Motor neuron (in vitro differentiated cells): ENCODE results near the gene ALS2CL. TPM values are rescaled to one million over a fixed set of nuclear protein-coding genes. Genes with fewer than 3 reads are reported as not detected.
A peak's percentile ranks its signal among the peaks of the same experiment; 100 is the strongest.

Experiments
- ATAC-seq, 8 experiments: fragments of 200-7000 bp; cut with Tn5 transposase; replicated peaks in 6 of 8; 2 replicates each; pipeline ENCODE4 v1.8.0; 2021; ENCODE audit warnings: mild to moderate bottlenecking in 8 of 8, moderate library complexity in 8 of 8
- H3K27ac ChIP-seq, 2 donors: fragments of 250-450 bp; sonication (Bioruptor Pico); 2 replicates each; pipeline ENCODE4 v1.9.0; 2021; ENCODE audit warnings: antibody characterized with exemption in 2 of 2, mild to moderate bottlenecking in 2 of 2, moderate library complexity in 1 of 2
- H3K4me1 ChIP-seq, 2 donors: fragments of 250-450 bp; sonication (Bioruptor Pico); replicated peaks in 1 of 2; 2 replicates each; pipeline ENCODE4 v1.6.1; 2021; ENCODE audit warnings: antibody characterized with exemption in 2 of 2, mild to moderate bottlenecking in 2 of 2, moderate library complexity in 1 of 2
- H3K4me3 ChIP-seq, 5 donors: fragments of 250-450 bp; sonication (Bioruptor Pico); 2 replicates each; pipeline ENCODE4 v1.9.0; 2021; ENCODE audit warnings: antibody characterized with exemption in 5 of 5, mild to moderate bottlenecking in 5 of 5, moderate library complexity in 4 of 5
- WGBS, 10 experiments: fragments of 450-650 bp; shearing (Covaris generic); methylation state at CpG; one replicate each; pipeline ENCODE4 v1.0.0; 2022; 5-methylcytosine and 5-hydroxymethylcytosine counted together
- in situ Hi-C, 9 experiments: fragments of 400-800 bp; cut with MboI; loops; one replicate each; pipeline ENCODE4 v1.15.0; 2021; ENCODE audit warnings: low sequenced_read_pairs in 9 of 9, low pct_unique_long_range_greater_than_20kb in 2 of 9; ENCODE audit not compliant: unreplicated experiment in 9 of 9
- total RNA-seq, 8 experiments: library from RNA; unstranded; fragments of 300-600 nt; gene quantifications; 2 replicates each; pipeline versions ENCODE4 v1.2.3 to v1.2.4, GENCODE V29; 2022

ALS2CL gene
- total RNA-seq, 8 experiments from 2014 or later = 0.49 to 3.3 (median 1.5) TPM

DNA sequence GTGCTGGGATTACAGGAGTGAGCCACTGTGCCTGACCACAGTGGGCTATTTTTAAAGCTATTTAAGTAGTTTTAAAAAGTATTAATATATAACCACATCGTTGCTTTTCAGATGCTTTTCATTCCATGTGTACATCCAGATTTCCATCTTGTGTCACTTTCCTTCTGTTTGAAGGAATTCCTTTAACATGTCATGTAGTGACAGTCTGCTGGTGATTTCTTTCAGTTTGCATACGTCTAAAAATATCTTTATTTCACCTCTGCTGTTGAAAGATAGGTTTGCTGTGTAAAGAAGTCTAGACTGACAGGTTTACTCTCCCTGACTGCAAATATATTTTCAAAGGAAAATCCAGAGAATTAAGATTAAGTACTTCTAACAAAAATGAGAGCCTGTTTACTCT lies 68.9 kb downstream of the ALS2CL start:
- no peak for ATAC-seq
- in situ Hi-C loops = no loop called here
- Histone ChIP-seq H3K27ac (no peak overlapping the region), H3K4me1 (peaks cover 0 to 16% of the 10 kb centered on the region in 2 donors), H3K4me3 (no peak overlapping the region)
- 0 to 100% (median 79%) methylated on average over 1 to 2 of the region's 2 CpGs; no CpG with 5 or more reads in 2 of the 10 experiments for WGBS, 10 experiments

DNA sequence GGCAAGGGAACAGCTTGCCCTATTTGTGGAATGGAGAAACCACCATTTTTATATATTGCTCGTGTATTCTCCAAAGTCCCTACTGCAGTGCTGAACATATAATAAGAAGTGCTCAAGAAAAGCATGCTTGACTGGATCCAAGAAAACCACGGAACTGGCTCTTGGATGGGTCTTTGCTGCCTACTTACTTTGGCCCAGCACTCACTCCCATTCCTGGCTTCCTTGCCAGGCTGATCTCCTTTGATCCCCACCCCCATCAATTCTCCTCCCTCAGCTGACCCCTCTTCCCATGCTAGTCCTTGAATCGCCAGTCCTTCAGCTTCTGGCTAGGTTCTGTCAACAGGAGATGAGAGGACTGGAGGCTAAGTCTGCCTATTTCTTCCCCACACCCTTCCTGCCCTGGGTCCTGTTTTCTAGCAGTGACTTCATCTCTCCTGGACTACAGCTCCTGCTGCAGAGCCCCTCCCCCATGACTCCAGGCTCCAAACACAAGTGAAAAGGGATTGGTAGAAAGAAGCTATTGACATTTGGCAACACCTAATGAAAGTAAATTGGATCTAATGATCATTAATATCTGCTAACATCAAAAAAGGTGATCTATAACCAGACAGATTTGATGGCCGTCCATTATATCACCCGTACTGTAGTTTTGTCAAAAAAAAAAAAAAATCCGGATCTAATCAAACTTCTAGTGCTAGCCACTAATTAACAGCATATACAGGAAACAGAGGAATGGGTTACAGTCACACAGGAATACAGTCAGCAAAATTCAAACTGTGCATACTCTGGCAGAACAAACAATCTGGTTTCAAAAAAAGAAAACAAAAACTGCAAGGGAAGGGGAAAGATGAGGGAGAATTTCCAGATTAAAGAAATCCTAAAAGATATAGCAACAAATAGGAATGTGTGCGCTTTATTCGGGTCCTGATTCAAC lies 73.4 kb downstream of the ALS2CL start:
- 16 to 91% (median 67%) methylated on average over 2 to 7 of the region's 8 CpGs for WGBS, 10 experiments
- peak in 5 of 8 experiments; percentile 42 to 99 (median 78) for ATAC-seq
- no peak overlapping the region for H3K4me3 ChIP-seq
- in situ Hi-C loops = no loop called here
- H3K27ac ChIP-seq = no peak overlapping the region
- peaks cover 0 to 7% of the 10 kb centered on the region in 2 donors for H3K4me1 ChIP-seq

Other genes with a start within 250 kb of the ALS2CL start
- gene LTF, start 228.8 kb downstream of the ALS2CL start, total RNA-seq = 1 to 10 TPM in 4 of 8 experiments, under 1 TPM in 2, not detected in 2; 0.04 to 8.1 (median 1.5) TPM
- gene RTP3, start 195.7 kb downstream of the ALS2CL start, total RNA-seq = under 1 TPM in 1 of 8 experiments, not detected in 7; 0.28 TPM
- gene LRRC2, start 127.4 kb downstream of the ALS2CL start, total RNA-seq = 1 to 10 TPM in 3 of 8 experiments, under 1 TPM in 5; 0.05 to 3.7 (median 0.60) TPM
- gene FAM240A, start 81.2 kb downstream of the ALS2CL start, total RNA-seq = under 1 TPM in 1 of 8 experiments, not detected in 7; 0.28 TPM
- 1 to 10 TPM in 3 of 8 experiments, under 1 TPM in 3, not detected in 2; 0.25 to 2.6 (median 0.82) TPM for gene TMIE, start 7.7 kb upstream of the ALS2CL start, total RNA-seq
- under 1 TPM in 4 of 8 experiments, not detected in 4; 0.08 to 0.85 (median 0.24) TPM for gene PRSS50, start 24.2 kb upstream of the ALS2CL start, total RNA-seq
- gene MYL3, start 169.8 kb upstream of the ALS2CL start, total RNA-seq = 1 to 10 TPM in 1 of 8 experiments, under 1 TPM in 1, not detected in 6; 0.38 to 2.4 TPM
- 1 to 10 TPM in 3 of 8 experiments, under 1 TPM in 3, not detected in 2; 0.46 to 7.8 (median 0.97) TPM for gene PTH1R, start 184.0 kb upstream of the ALS2CL start, total RNA-seq